Activated CD8-positive, alpha-beta memory T cell treated with anti-CD3 and anti-CD28 coated beads for 48 hours (primary cell): Measurements from ENCODE around the gene PITPNM3.

Experiments used
- DNase-seq, 3 experiments: peaks; one replicate each; pipeline ENCODE4 v3.0.0-alpha.2; 2020; ENCODE audit warnings: low read depth in 2 of 3, low spot score in 2 of 3

PITPNM3 gene

DNA sequence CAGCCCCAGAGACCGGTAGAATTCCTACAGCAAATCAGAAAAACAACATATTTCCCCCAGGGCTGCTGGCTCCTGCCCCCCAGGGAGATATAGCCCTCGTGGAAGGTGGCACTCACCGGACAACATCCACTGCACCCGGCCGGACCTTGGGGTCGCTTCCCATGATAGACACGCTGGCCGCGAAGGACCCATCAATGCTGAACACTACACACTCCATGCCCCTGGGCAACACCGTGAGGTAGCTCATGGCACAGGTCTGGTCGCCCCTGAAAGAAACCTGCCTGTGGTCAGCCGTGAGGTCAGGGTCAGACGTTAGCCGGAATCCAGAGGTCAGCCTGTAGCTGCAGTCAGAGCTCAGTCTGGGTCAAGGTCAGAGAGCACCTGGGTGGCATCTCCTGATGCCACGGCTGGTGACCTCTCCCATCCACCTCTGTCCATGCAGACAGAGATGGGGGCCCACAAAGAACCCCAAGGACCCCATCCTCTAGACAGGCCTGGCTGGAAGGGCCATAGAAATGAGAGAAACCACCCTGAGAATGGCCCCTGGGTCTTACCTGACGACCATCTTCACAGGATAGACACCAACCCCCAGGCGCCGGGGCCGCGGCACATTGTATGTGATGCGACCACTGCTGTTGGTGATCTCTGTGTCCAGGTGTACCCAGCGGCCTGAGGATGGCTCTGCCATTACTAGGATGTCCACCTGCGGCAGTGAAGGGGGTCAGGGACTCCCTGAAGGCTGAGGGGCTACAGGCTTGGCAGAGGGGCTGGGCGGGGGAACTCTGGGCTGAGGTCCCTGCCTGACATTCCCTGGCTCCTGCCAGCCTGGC lies 92.5 kb downstream of the PITPNM3 start:
- no peak for DNase-seq

DNA sequence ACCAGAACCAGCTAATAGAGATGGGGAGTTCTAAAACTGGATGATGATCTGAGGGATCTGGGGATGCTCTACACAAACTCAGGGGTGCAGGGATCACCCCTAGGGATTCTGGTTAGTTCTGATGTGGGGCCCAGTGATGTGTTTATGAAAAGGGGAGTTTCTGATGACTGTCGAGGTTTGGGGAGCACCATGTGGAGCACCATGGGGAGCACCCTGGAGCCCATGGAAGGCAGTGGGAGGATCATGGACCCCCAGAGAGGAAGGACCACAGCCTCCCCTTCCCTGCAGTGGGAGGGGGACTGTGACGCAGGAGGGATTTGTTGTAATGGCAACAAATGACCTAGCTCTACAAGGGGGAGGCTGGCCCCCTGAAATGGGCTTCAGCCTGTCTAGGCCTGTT lies 93.7 kb downstream of the PITPNM3 start:
- DNase-seq: no peak

DNA sequence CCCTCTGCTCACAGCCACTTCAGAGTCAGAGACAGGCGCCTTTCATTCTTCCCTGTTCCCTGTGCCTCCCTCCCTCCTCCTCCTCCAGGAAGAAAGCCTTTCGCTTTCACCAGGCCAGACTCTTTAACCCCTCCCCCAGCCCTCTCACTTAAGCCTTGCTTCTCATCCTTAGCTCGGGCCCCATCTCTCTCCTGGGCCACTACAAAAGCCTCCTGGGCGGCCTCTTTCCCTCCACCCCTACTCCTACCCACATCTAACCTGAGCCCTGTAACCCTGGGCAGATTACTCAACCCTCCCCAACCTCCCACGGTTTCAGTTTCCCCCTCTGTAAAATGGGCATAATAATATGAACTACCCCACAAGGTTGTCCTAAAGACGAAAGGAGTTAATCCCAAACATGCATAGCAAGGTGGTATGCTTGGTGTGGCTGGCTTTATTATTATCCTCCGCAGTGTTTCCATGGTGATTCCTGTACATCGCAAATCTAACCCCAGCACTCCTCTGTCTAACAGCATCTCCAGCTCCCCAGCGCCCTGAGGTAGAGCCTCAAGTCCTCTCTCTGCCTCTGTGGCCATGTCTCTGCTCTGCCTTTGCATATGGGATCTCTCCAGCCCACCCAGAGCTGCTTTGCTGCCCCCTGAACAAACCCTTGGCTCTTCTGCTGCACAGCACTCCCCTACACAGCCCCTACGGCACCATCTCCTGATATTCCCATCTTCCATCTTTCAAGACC lies 94.4 kb downstream of the PITPNM3 start:
- DNase-seq: no peak

DNA sequence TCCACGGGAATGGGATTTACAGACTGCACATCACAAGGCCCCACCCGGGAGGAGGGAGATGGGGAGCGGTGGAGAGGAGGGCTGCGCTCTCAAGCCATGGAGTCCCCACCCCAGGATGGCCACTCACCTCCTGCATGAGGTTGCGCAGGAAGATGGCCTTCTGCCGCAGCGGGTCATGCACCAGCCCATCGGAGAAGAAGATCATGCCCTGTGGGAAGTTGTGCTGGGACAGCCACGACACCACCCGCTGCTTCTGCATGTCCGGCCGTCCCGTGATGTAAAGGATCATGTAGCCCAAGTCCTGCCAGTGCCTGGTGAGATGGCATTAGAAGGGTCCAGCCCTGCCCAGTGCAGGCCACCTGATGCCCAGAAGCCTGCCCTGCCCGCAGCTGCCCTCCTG lies 95.1 kb downstream of the PITPNM3 start:
- DNase-seq: no peak

DNA sequence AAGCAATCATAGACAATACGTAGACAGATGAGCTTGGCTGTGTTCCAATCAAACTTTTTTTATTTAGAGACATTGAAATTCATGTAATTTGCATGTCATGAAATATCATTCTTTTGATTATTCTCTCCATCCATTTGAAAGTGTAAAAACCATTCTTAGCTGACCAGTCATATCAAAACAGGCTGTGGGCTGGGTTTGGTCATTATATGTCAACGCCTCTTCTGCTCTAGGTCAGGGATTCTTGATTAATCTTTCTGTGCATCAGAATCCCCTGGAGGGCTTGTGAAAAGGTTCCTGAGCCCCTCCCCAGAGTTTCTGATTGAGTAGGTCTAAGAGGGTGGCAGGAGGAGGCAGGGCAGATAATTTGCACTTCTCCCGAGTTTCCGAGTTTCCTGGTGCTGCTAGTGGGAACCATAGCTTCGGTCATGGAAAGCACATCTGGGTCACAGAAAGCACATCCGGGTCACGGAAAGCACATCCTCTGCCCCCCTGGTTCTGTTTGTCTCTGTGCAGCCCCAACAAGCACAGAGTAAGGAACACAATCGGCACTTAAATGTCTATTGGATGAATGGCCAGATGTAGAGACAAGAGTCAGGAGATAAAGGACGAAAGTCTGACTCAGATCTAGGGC lies 95.7 kb downstream of the PITPNM3 start:
- DNase-seq: no peak

DNA sequence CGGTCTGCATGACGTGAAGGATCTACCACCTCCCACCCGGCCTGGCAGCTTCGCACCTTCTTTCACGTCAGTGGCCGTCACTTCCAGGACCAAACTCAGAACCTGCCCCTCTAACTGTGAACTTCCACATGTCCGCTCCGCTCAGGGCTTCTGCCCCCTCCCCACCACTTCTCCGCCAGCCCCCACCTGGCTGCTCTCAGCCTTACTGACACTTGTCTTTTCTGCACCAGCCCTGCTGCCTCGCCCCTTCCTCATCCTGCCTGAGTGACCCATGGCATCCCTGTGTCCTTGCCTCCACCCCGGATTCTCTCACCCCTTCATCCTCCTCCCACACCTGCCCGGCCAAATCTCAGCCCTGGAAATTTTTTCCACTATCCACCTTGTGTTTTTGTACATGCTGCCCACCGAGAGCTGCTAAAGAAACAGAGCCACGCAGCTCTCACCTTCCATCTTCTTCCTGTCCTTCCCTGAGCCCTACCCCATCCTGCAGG lies 97.8 kb downstream of the PITPNM3 start:
- DNase-seq: no peak

DNA sequence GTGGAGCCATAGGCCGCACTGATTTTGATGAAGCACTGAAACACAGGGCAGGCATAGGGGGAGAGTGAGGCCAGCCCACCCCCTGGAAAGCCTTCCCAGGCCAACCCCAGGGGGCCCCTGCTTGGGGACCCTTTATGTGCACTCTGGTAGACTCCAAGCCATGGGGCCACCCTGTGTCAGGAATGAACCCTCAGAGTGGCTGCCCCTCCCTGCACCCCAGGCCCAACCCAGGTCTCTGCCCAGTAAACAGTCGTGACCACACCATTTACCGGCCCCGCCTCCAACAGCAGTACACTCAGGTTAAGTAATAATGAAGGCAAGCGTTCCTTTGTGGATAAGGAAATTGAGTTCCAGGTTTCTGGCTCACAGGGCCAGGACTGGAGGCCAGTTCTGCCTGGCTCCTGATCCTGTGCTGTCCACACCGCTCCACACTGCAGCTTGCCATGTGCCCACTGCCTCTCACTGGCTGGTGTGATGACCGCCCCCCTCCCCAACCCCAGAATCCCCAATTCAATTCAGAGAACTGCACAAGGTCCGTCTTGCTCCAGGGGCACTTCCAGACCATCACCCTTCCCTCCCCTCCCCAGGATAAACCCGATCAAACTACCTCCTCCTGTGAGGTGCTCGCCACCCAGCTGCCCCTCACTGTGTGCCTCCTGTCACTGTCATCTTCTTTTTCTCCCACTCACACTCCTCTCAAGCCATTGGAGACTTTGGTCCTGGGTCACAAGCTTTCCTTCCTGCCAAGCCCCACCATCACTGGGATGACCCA lies 98.5 kb downstream of the PITPNM3 start:
- DNase-seq: no peak

DNA sequence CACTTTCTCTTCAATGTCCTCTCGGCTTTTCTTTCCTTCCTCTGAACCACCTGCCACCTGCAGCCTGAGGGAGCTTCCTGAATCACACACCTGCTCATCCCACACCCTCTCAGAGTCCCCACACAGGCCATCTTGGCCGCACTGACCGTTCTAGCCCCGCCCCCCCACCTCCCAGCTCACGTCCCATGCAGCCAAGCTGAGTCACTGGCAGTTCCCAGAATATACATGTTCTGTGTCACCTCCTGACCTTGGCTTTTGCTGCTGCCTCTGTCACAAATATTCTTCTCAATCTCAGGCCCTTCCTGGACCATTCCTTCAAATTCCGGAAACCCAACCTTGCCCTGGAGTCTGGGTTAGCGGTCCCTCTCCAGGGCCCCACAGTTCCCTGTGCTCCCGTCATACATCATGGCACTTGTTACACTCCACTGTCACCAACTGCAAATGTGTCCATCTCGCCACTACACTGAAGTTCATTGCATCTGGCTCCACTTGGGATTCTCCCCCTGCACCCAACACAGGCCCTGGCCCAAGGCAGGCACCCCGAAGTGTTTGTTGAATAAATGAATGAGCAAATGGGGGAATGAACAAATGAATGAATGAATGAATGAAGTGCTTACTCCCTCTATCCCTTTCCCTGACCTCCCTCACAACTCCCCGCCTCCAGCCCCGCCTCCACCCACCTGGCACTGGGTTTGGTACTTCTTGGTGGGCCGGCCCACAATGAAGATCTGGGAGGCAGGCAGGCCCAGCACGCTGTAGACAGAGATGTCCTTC lies 99.3 kb downstream of the PITPNM3 start:
- no peak for DNase-seq

DNA sequence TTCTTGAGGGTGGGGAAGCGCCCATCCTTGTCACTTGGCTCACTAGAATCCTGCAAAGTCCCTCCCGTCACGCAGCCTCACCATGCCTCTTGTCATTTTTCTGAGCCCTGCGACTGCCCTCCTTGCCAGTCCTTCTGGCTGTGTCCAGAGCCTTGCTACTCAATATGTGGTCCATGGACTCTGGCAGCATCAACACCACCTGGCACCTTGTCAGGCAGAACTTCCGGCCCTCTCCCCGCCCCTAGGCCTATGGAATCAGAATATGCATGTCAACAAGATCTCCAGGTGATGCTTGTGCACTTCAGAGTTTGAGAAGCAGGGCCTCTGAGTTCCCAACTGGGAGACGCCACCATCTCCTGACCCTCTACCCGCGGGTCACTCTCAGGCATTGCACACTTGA lies 100.0 kb downstream of the PITPNM3 start:
- DNase-seq: no peak

- DNase-seq: no peak
Observed at GRCh38 chr17:6455321-6455705, 101.0 kb downstream of the PITPNM3 start.

DNA sequence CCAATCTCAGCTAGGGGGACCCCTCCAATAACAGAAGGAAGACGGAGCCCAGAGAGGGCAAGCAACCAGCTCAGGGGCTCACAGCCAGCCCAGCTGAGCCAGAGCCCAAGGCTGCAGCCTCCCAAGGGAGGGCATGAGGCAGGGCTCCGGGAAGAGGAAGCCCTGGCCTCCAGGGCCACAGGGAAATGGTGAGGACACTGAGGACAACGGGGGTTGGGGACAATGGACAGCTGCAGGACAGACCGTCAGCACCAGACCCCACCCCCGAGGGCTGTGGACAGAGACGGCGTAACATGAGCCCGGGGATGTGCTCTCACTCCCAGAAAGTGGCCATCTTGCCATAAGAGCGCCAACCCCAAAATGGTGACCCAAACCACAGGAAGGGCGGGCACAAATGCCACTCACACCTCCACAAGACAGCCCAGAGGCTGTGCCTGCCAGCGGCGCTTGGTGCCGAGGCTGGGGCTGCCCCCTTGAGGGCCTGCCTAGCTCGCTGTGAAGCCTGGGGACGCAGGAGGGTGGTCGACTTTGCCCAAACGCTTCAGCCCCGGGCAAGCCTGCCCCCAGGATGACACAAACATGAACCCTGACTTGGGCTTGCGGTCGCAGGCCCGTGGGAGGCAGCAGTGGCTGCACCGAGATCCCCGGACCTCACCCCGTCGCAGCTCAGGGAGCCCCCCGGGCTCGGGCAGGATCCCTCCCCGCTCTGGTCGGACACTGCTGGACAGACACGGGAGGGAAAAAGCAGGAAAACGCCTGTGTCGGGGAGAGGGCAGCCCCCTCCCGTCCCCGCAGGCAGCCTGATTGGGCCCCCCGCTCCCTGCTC lies 101.6 kb downstream of the PITPNM3 start:
- DNase-seq: no peak

GRCh38 chr17:6453279-6454024 lies 102.9 kb downstream of the PITPNM3 start:
- DNase-seq: no peak

- DNase-seq: no peak
Observed at GRCh38 chr17:6452471-6453266, 103.7 kb downstream of the PITPNM3 start.

GRCh38 chr17:6450926-6451832 lies 105.2 kb downstream of the PITPNM3 start:
- DNase-seq: no peak

- no peak for DNase-seq
Observed at GRCh38 chr17:6449307-6449706, 107.0 kb downstream of the PITPNM3 start.

GRCh38 chr17:6448473-6448872 lies 107.9 kb downstream of the PITPNM3 start:
- no peak for DNase-seq

DNA sequence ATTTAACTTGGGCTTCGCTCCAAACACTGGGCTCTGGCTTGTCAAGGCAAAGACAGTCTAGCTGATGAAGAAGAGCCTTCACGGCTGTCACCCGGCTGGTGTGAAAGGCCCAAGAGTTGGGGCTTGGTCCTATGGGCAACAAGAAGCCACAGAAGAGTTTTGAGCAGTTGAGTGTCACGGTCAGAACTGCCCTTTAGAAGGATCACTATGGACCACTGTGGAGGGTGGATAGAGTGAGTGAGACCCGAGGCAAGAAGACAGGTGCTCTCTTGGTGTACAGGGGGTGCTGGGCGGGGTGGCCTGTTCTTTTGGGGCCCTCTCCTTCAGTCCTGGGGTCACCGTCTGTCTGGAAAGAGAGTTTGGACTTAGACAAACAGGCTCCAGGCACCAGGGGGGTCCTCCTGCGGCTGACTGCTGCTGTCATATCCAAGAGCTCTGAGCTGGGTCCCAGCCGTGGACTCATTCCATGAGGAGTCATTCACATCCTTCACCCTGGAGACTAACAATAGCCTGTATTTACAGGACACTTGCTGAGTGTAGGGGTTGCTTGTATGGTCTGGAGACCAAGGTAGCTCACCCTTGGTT lies 109.7 kb downstream of the PITPNM3 start:
- DNase-seq: no peak
